ENCODE measurements around the gene PASD1. TPM values are rescaled to one million over a fixed set of nuclear protein-coding genes. Genes with fewer than 3 reads are reported as not detected.
"Not testable (repeated sequence)": the region's sequence is repeated elsewhere in the genome, so short reads cannot be mapped to it uniquely, and the experiment has no call there.

Gene PASD1
- total RNA-seq, 1 donor from 2014 or later = not detected

GRCh38 chrX:151694121-151694520, 130.6 kb downstream of the PASD1 start:
- Mint-ChIP-seq H3K4me3 (peak overlapping the region; percentile 68), H3K36me3 (ENCODE audit: low read depth) (peaks cover 5% of the 10 kb centered on the region), H3K27ac (ENCODE audit: unreplicated experiment) (no peak overlapping the region), H3K27me3 (ENCODE audit: low read depth) (peaks cover 19% of the 10 kb centered on the region), H3K4me1 (peaks cover 13% of the 10 kb centered on the region), H3K9me3 (peaks cover 8% of the 10 kb centered on the region)
- no peak for DNase-seq (ENCODE audit: low read depth, low spot score)
- TF ChIP-seq CTCF (conservative IDR thresholded peaks at IDR 0.05) = no peak

GRCh38 chrX:151694661-151695582, 131.4 kb downstream of the PASD1 start, which contains the start of gene PRRG3:
TSS of gene PRRG3 (plus strand) at chrX:151695458. CDS start at chrX:151698815, 3,357 bp downstream.
- H3K4me1 Mint-ChIP-seq = peaks cover 13% of the 10 kb centered on the region
- peaks cover 5% of the 10 kb centered on the region for H3K36me3 Mint-ChIP-seq (ENCODE audit: low read depth)
- peak within 1 kb of the TSS; percentile 68 for H3K4me3 Mint-ChIP-seq
- H3K9me3 Mint-ChIP-seq = peaks cover 8% of the 10 kb centered on the region
- peak; percentile 7 for DNase-seq (ENCODE audit: low read depth, low spot score)
- no peak for TF ChIP-seq CTCF (conservative IDR thresholded peaks at IDR 0.05)
- H3K27me3 Mint-ChIP-seq (ENCODE audit: low read depth) = peaks cover 19% of the 10 kb centered on the region
- H3K27ac Mint-ChIP-seq (ENCODE audit: unreplicated experiment) = no peak within 1 kb of the TSS

- TF ChIP-seq CTCF (conservative IDR thresholded peaks at IDR 0.05) = no peak
- peak overlapping the region; percentile 64 for H3K4me3 Mint-ChIP-seq
- peaks cover 5% of the 10 kb centered on the region for H3K36me3 Mint-ChIP-seq (ENCODE audit: low read depth)
- no peak overlapping the region for H3K27ac Mint-ChIP-seq (ENCODE audit: unreplicated experiment)
- peaks cover 13% of the 10 kb centered on the region for H3K4me1 Mint-ChIP-seq
- peaks cover 19% of the 10 kb centered on the region for H3K27me3 Mint-ChIP-seq (ENCODE audit: low read depth)
- H3K9me3 Mint-ChIP-seq = peaks cover 8% of the 10 kb centered on the region
- no peak for DNase-seq (ENCODE audit: low read depth, low spot score)
Measured at GRCh38 chrX:151695583-151696340, 132.3 kb downstream of the PASD1 start.

- Mint-ChIP-seq H3K27me3 (ENCODE audit: low read depth) (peaks cover 19% of the 10 kb centered on the region), H3K4me1 (peaks cover 13% of the 10 kb centered on the region)
- not testable (repeated sequence) for DNase-seq (ENCODE audit: low read depth, low spot score); H3K9me3 Mint-ChIP-seq; H3K36me3 Mint-ChIP-seq (ENCODE audit: low read depth); H3K4me3 Mint-ChIP-seq; H3K27ac Mint-ChIP-seq (ENCODE audit: unreplicated experiment)
Measured at GRCh38 chrX:151697082-151697481, 133.6 kb downstream of the PASD1 start.

- peaks cover 19% of the 10 kb centered on the region for H3K27me3 Mint-ChIP-seq (ENCODE audit: low read depth)
- peak overlapping the region; percentile 58 for H3K4me3 Mint-ChIP-seq
- no peak for DNase-seq (ENCODE audit: low read depth, low spot score)
- no peak overlapping the region for H3K27ac Mint-ChIP-seq (ENCODE audit: unreplicated experiment)
- peaks cover 5% of the 10 kb centered on the region for H3K36me3 Mint-ChIP-seq (ENCODE audit: low read depth)
- H3K9me3 Mint-ChIP-seq = peaks cover 8% of the 10 kb centered on the region
- peaks cover 13% of the 10 kb centered on the region for H3K4me1 Mint-ChIP-seq
- no peak for TF ChIP-seq CTCF (conservative IDR thresholded peaks at IDR 0.05)
Measured at GRCh38 chrX:151697522-151697921, 134.0 kb downstream of the PASD1 start.

Measured in neural crest cell (in vitro differentiated cells).